Osteocyte (in vitro differentiated cells): ENCODE results near the gene HIGD2A. TPM values are rescaled to one million over a fixed set of nuclear protein-coding genes. Genes with fewer than 3 reads are reported as not detected.

Experiments
- DNase-seq: peaks from one replicate; pipeline ENCODE4 v3.0.0; 2021; ENCODE audit warnings: mixed read lengths; ENCODE audit not compliant: unreplicated experiment; ENCODE audit errors: extremely low spot score
- H3K27ac Mint-ChIP-seq: one replicate; pipeline ENCODE4 v1.8.0; 2021; ENCODE audit warnings: mild to moderate bottlenecking, mixed read lengths; ENCODE audit not compliant: unreplicated experiment
- H3K27me3 Mint-ChIP-seq: one replicate; pipeline ENCODE4 v1.8.0; 2021; ENCODE audit warnings: mixed read lengths; ENCODE audit not compliant: unreplicated experiment
- H3K36me3 Mint-ChIP-seq: one replicate; pipeline ENCODE4 v1.8.0; 2021; ENCODE audit warnings: mixed read lengths; ENCODE audit not compliant: unreplicated experiment
- H3K4me1 Mint-ChIP-seq: one replicate; pipeline ENCODE4 v1.8.0; 2021; ENCODE audit warnings: mixed read lengths; ENCODE audit not compliant: unreplicated experiment
- H3K4me3 Mint-ChIP-seq: one replicate; pipeline ENCODE4 v1.8.0; 2021; ENCODE audit warnings: mild to moderate bottlenecking, moderate library complexity, mixed read lengths; ENCODE audit not compliant: unreplicated experiment
- H3K9me3 Mint-ChIP-seq: one replicate; pipeline ENCODE4 v1.8.0; 2021; ENCODE audit warnings: mixed read lengths; ENCODE audit not compliant: unreplicated experiment
- long read RNA-seq: library from polyadenylated mRNA; unstranded; transcript quantifications from one replicate; pipeline ENCODE4 v2.0.0, GENCODE V29; 2021
- total RNA-seq: library from RNA; stranded (reverse); gene quantifications from 2 replicates; pipeline ENCODE4 v1.2.1, GENCODE V29; 2021
- TF ChIP-seq, protein P1 (sequence below): fragments of 200-600 bp; sonication (generic); IDR thresholded peaks from 2 replicates; pipeline ENCODE4 v1.5.0; 2021; ENCODE audit warnings: antibody characterized with exemption, mild to moderate bottlenecking, moderate library complexity

The HIGD2A gene, protein sequence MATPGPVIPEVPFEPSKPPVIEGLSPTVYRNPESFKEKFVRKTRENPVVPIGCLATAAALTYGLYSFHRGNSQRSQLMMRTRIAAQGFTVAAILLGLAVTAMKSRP
- total RNA-seq = 79.3 and 83.8 TPM in 2 replicates
- long read RNA-seq, transcript HIGD2A-201 (2 exons, 668 nt) = major isoform, 10 of 10 reads
- long read RNA-seq, partial matches to known transcripts = 0 of 10 reads
- long read RNA-seq, other reads (novel, unspliced or antisense) = 0 of 10 reads

DNA sequence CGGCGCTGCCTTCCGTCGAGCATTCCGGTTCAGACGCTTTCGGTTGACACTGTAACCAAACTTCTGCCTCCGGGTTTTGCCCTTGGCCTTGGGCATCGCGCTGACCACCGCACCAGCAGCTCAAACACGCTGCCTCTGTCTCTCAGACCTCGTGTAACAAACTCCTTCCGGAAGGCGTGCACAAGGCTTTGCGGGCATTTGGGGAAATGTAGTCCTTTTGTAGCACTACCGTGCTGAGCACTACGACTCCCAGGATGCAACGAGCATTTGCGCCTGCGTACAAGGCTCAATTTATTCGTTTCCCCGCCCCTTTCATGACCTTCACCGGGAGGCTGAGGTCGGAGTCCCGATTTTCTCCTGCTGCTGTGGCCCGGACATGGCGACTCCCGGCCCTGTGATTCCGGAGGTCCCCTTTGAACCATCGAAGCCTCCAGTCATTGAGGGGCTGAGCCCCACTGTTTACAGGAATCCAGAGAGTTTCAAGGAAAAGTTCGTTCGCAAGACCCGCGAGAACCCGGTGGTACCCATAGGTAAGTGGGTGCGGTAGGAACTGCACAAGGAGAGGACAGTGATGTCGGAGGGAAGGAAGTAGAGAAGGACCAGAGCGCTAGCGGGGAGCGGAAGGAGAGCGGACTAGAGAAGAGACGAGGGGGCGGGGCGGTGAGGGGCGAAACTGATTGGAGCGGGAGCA is at the start of gene HIGD2A, which contains the start of gene NOP16:
HIGD2A (plus strand) TSS at position 308 of the 691 bp plus-strand sequence; CDS start at position 377, 69 bp downstream.
NOP16 (minus strand) TSS at position 155 of the 691 bp plus-strand sequence; CDS start at position 96, 59 bp downstream.
- H3K36me3 Mint-ChIP-seq = peaks cover 19% of the 10 kb centered on the region
- no peaks in the 10 kb centered on the region for H3K27me3 Mint-ChIP-seq
- DNase-seq = peak; percentile 98
- H3K27ac Mint-ChIP-seq = peak within 1 kb of the TSS; percentile 98
- no peaks in the 10 kb centered on the region for H3K9me3 Mint-ChIP-seq
- peak within 1 kb of the TSS; percentile 93 for H3K4me3 Mint-ChIP-seq
- peaks cover 27% of the 10 kb centered on the region for H3K4me1 Mint-ChIP-seq
- TF ChIP-seq, protein P1, sequence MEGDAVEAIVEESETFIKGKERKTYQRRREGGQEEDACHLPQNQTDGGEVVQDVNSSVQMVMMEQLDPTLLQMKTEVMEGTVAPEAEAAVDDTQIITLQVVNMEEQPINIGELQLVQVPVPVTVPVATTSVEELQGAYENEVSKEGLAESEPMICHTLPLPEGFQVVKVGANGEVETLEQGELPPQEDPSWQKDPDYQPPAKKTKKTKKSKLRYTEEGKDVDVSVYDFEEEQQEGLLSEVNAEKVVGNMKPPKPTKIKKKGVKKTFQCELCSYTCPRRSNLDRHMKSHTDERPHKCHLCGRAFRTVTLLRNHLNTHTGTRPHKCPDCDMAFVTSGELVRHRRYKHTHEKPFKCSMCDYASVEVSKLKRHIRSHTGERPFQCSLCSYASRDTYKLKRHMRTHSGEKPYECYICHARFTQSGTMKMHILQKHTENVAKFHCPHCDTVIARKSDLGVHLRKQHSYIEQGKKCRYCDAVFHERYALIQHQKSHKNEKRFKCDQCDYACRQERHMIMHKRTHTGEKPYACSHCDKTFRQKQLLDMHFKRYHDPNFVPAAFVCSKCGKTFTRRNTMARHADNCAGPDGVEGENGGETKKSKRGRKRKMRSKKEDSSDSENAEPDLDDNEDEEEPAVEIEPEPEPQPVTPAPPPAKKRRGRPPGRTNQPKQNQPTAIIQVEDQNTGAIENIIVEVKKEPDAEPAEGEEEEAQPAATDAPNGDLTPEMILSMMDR = no peak

DNA sequence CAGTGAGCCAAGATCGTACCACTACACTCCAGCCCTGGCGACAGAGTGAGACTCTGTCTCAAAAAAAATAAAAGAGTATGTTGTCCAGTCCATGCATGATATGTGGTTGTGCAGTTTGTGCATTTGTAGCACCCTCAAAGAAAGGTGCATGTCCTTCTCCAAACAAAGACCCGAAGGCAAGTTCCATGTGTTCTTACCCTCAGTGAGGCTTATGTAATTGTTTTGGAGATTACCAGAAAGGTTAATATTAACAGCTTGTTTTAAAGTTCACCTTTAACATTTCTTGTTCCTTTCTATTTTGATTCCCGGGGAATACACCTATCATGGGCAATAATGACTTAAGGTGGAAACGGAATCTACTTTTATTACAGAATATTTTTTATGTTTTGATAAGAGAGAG is 49.2 kb upstream of the HIGD2A start:
- DNase-seq = no peak
- Mint-ChIP-seq H3K27me3 (no peaks in the 10 kb centered on the region), H3K27ac (no peak overlapping the region), H3K36me3 (peaks cover 27% of the 10 kb centered on the region), H3K9me3 (no peaks in the 10 kb centered on the region), H3K4me3 (no peak overlapping the region), H3K4me1 (no peaks in the 10 kb centered on the region)
- TF ChIP-seq, protein P1 = no peak

DNA sequence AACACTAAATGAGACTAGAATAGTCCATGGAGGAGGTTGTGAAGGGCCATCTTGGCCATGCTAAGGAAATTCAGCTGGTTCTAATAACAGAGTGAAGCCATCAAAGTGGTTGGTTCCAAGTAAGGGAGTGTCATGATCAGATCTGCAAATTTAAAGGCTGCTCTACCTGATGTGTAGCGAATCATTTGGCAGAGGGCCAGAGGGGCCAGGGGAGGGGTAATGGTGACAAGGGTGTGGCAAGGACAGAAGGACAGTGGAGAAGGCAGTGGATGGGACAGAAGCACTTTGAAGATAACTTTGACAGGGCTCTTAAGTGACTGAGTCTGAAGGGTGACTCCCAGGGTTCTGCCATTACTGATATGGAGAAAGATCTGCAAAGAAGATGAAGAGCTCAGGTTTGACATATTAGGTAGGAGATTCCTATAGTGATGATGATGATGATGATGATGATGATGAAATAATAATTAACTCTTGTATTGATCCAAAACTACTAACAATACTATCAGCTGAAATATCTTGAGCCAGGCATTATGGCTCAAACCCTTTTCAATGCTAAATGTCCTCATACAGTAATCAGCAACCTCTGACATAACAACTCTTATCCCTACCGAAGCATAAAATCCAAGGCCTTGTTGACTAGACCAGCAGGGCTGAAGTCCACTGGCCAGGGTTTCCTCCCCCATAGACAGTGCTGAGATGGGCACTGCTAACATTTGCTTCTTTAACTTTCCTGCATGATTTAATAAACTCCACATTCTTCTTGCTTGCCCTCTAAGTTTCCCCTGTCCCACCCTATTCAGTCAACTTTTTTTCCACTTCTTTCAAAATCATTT is 47.0 kb upstream of the HIGD2A start:
- DNase-seq = no peak
- Mint-ChIP-seq H3K4me1 (no peaks in the 10 kb centered on the region), H3K27ac (no peak overlapping the region), H3K9me3 (no peaks in the 10 kb centered on the region), H3K27me3 (no peaks in the 10 kb centered on the region), H3K36me3 (peaks cover 44% of the 10 kb centered on the region), H3K4me3 (no peak overlapping the region)
- TF ChIP-seq, protein P1 = no peak

DNA sequence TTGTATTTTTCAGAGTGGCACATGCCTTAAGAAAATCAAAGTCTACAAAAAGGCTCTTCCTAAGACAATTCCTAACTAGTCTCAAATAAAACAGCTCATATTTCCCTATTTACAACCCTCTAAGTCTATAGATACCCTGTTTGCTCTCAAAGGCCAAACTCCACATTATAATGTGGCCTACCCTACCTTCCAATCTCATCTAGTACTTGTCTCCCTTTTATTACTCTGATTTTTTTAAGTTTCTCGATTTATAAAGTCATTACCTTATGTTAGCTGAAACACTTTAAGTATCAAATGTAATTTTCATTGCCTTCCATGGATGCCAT is 46.4 kb upstream of the HIGD2A start:
- Mint-ChIP-seq H3K27me3 (no peaks in the 10 kb centered on the region), H3K36me3 (peaks cover 40% of the 10 kb centered on the region), H3K27ac (no peak overlapping the region), H3K9me3 (no peaks in the 10 kb centered on the region), H3K4me3 (no peak overlapping the region), H3K4me1 (no peaks in the 10 kb centered on the region)
- TF ChIP-seq, protein P1 = no peak
- no peak for DNase-seq
